H1 (cell line): ENCODE results near the gene STIMATE. TPM values are rescaled to one million over a fixed set of nuclear protein-coding genes. Genes with fewer than 3 reads are reported as not detected.

Source experiments
- CTCF ChIA-PET: fragments of 300-600 bp; sonication (Branson Sonifier 250); formaldehyde crosslinking; loops from one replicate; lab custom pipeline; 2021; ENCODE audit not compliant: partially characterized antibody; lab: Charles Lee
- POLR2A ChIA-PET: fragments of 300-600 bp; sonication (Branson Sonifier 250); formaldehyde crosslinking; loops from one replicate; lab custom pipeline; 2021; ENCODE audit warnings: inconsistent platforms; ENCODE audit not compliant: partially characterized antibody; lab: Charles Lee
- DNase-seq, 2 experiments: peaks; one replicate each; pipeline versions ENCODE4 v3.0.0 to v3.0.0-alpha.2; 2010 to 2022; ENCODE audit warnings: low spot score in 2 of 2, low read depth in 1 of 2, mixed read lengths in 1 of 2
- FAIRE-seq: peaks from 2 replicates; lab custom pipeline; 2011; peaks lifted over from hg19 to GRCh38; lab: Jason Lieb, UNC
- H2AFZ ChIP-seq: 2 replicates; pipeline ENCODE4 v1.8.1; 2012; ENCODE audit warnings: low read length, inconsistent platforms
- H2AK5ac ChIP-seq: 2 replicates; pipeline ENCODE4 v1.6.1; 2013; ENCODE audit warnings: low read depth, low read length
- H2BK120ac ChIP-seq: replicated peaks from 2 replicates; pipeline ENCODE3; 2013; ENCODE audit warnings: low read depth, low read length, inconsistent platforms
- H2BK12ac ChIP-seq: 2 replicates; pipeline ENCODE4 v1.6.1; 2013; ENCODE audit warnings: low read depth, low read length
- H2BK15ac ChIP-seq: 2 replicates; pipeline ENCODE4 v1.6.1; 2013; ENCODE audit warnings: low read length
- H2BK20ac ChIP-seq: 2 replicates; pipeline ENCODE4 v1.6.1; 2013; ENCODE audit warnings: low read length
- H2BK5ac ChIP-seq: 2 replicates; pipeline ENCODE4 v1.6.1; 2013; ENCODE audit warnings: low read depth, low read length
- H3K14ac ChIP-seq: 2 replicates; pipeline ENCODE4 v1.6.1; 2013; ENCODE audit warnings: inconsistent platforms; ENCODE audit not compliant: insufficient read length
- H3K18ac ChIP-seq: 2 replicates; pipeline ENCODE4 v1.6.1; 2013; ENCODE audit warnings: low read length; ENCODE audit errors: extremely low read depth
- H3K23ac ChIP-seq: 2 replicates; pipeline ENCODE4 v1.6.1; 2013; ENCODE audit warnings: inconsistent platforms; ENCODE audit not compliant: insufficient read length
- H3K23me2 ChIP-seq: 2 replicates; pipeline ENCODE4 v1.6.1; 2013; ENCODE audit warnings: low read depth, low read length
- H3K27ac ChIP-seq: 2 replicates; pipeline ENCODE4 v1.6.1; 2011; ENCODE audit warnings: low read depth, low read length, inconsistent platforms
- H3K27me3 ChIP-seq, 4 experiments: replicated peaks in 1 of 4; 1 replicate in 1 of 4; 2 replicates in 3 of 4; pipeline versions ENCODE4 v1.6.1 to v1.8.1; 2011 to 2013; ENCODE audit warnings: low read length in 3 of 4, mild to moderate bottlenecking in 3 of 4, inconsistent platforms in 2 of 4, mixed read lengths in 2 of 4, moderate library complexity in 1 of 4; ENCODE audit not compliant: control insufficient read depth in 3 of 4, insufficient read depth in 3 of 4; ENCODE audit errors: extremely low read depth in 1 of 4
- H3K36me3 ChIP-seq, 4 experiments: 2 replicates each; pipeline versions ENCODE4 v1.6.1 to v1.8.1; 2011 to 2013; ENCODE audit warnings: mild to moderate bottlenecking in 4 of 4, low read length in 3 of 4, moderate library complexity in 2 of 4, control low read depth in 1 of 4, inconsistent platforms in 1 of 4; ENCODE audit not compliant: insufficient read depth in 4 of 4, control insufficient read depth in 2 of 4
- H3K4ac ChIP-seq: replicated peaks from 2 replicates; pipeline ENCODE3; 2013; ENCODE audit warnings: low read length, low read depth, mixed read lengths, inconsistent platforms; ENCODE audit not compliant: insufficient read length
- H3K4me1 ChIP-seq, 4 experiments: replicated peaks in 1 of 4; 1 replicate in 1 of 4; 2 replicates in 3 of 4; pipeline versions ENCODE4 v1.6.1 to v1.8.1; 2011 to 2013; ENCODE audit warnings: low read length in 3 of 4, inconsistent platforms in 2 of 4, mixed read lengths in 1 of 4; ENCODE audit not compliant: insufficient read depth in 4 of 4, control insufficient read depth in 3 of 4
- H3K4me2 ChIP-seq, 2 experiments: 2 replicates each; pipeline versions ENCODE4 v1.6.1 to v1.8.1; 2011 to 2013; ENCODE audit warnings: low read depth in 2 of 2, low read length in 2 of 2, control low read depth in 1 of 2, inconsistent platforms in 1 of 2, mild to moderate bottlenecking in 1 of 2; ENCODE audit not compliant: insufficient read depth in 1 of 2
- H3K4me3 ChIP-seq, 4 experiments: fragments of 200-600, 300-600 bp in 1 of 4; sonication (generic), shearing (Covaris generic), sonication (Bioruptor Twin) in 1 of 4; 2 replicates each; pipeline versions ENCODE4 v1.5.1 to v1.8.1; 2011 to 2016; ENCODE audit warnings: low read length in 4 of 4, low read depth in 3 of 4, control low read depth in 2 of 4, inconsistent platforms in 2 of 4, mild to moderate bottlenecking in 2 of 4, mixed read lengths in 1 of 4, moderate library complexity in 1 of 4; ENCODE audit not compliant: insufficient read depth in 2 of 4; ENCODE audit errors: extremely low read depth in 1 of 4
- H3K56ac ChIP-seq: replicated peaks from 2 replicates; pipeline ENCODE3; 2013; ENCODE audit warnings: low read depth, mild to moderate bottlenecking, mixed read lengths, low read length, inconsistent platforms; ENCODE audit not compliant: insufficient read length
- H3K79me1 ChIP-seq: 2 replicates; pipeline ENCODE4 v1.6.1; 2013; ENCODE audit warnings: low read depth, low read length, control low read depth
- H3K79me2 ChIP-seq, 2 experiments: 2 replicates each; pipeline versions ENCODE4 v1.6.1 to v1.8.1; 2012 to 2013; ENCODE audit warnings: low read length in 2 of 2, mild to moderate bottlenecking in 2 of 2, inconsistent platforms in 1 of 2; ENCODE audit not compliant: insufficient read depth in 2 of 2, control insufficient read depth in 1 of 2
- H3K9ac ChIP-seq, 4 experiments: replicated peaks in 1 of 4; 1 replicate in 1 of 4; 2 replicates in 3 of 4; pipeline versions ENCODE4 v1.6.1 to v1.8.1; 2011 to 2013; ENCODE audit warnings: low read depth in 3 of 4, low read length in 3 of 4, control low read depth in 2 of 4, mild to moderate bottlenecking in 2 of 4, moderate library complexity in 2 of 4, inconsistent platforms in 1 of 4; ENCODE audit errors: extremely low read depth in 1 of 4
- H3K9me3 ChIP-seq, 2 experiments: 2 replicates each; pipeline versions ENCODE4 v1.6.1 to v1.8.1; 2012 to 2013; ENCODE audit warnings: mild to moderate bottlenecking in 2 of 2, moderate library complexity in 2 of 2, control low read depth in 1 of 2, inconsistent platforms in 1 of 2, low read depth in 1 of 2, low read length in 1 of 2, mixed read lengths in 1 of 2; ENCODE audit not compliant: insufficient read depth in 2 of 2
- H4K20me1 ChIP-seq, 2 experiments: replicated peaks in 1 of 2; 2 replicates each; pipeline versions ENCODE3 to v1.8.1; 2011 to 2013; ENCODE audit warnings: inconsistent platforms in 2 of 2, low read length in 2 of 2, mild to moderate bottlenecking in 1 of 2; ENCODE audit not compliant: insufficient read depth in 2 of 2, control insufficient read depth in 1 of 2
- H4K5ac ChIP-seq: 2 replicates; pipeline ENCODE4 v1.6.1; 2013; ENCODE audit warnings: low read length, low read depth, mixed read lengths, inconsistent platforms; ENCODE audit not compliant: insufficient read length
- H4K8ac ChIP-seq: 2 replicates; pipeline ENCODE4 v1.8.0; 2013; ENCODE audit warnings: mild to moderate bottlenecking, moderate library complexity, low read length, inconsistent platforms; ENCODE audit not compliant: insufficient read depth; ENCODE audit errors: extremely low read depth
- H4K91ac ChIP-seq: replicated peaks from 2 replicates; pipeline ENCODE3; 2013; ENCODE audit warnings: low read length, mixed read lengths, inconsistent platforms; ENCODE audit not compliant: insufficient read length
- CHD2 ChIP-seq: IDR thresholded peaks from 2 replicates; pipeline ENCODE4 v1.6.1; 2012; ENCODE audit warnings: low read length, improper control_type of control experiment
- EP300 ChIP-seq, 2 experiments: IDR thresholded peaks; 1 replicate in 1 of 2; 2 replicates in 1 of 2; pipeline ENCODE4 v1.6.1; 2011 to 2012; ENCODE audit warnings: low read depth in 2 of 2, low read length in 2 of 2, mild to moderate bottlenecking in 2 of 2, borderline replicate concordance in 1 of 2, inconsistent platforms in 1 of 2, moderate library complexity in 1 of 2
- FOSL1 ChIP-seq: IDR thresholded peaks from 2 replicates; pipeline ENCODE4 v1.6.1; 2011; ENCODE audit warnings: mild to moderate bottlenecking, low read depth, low read length, moderate library complexity; ENCODE audit not compliant: insufficient read depth
- KDM1A ChIP-seq: fragments of 200-600, 300-600 bp; sonication (generic); IDR thresholded peaks from 2 replicates; pipeline ENCODE4 v1.7.1; 2016; ENCODE audit warnings: mild to moderate bottlenecking, low read length, borderline replicate concordance
- NANOG ChIP-seq: IDR thresholded peaks from 2 replicates; pipeline ENCODE4 v1.6.1; 2011; ENCODE audit warnings: low read length, low read depth, mild to moderate bottlenecking, inconsistent platforms; ENCODE audit not compliant: insufficient read depth, poor library complexity, severe bottlenecking
- NRF1 ChIP-seq: IDR thresholded peaks from 2 replicates; pipeline ENCODE4 v1.6.1; 2011; ENCODE audit warnings: mild to moderate bottlenecking, low read depth, low read length, improper control_type of control experiment
- RXRA ChIP-seq: IDR thresholded peaks from 2 replicates; pipeline ENCODE4 v1.6.1; 2011; ENCODE audit warnings: low read depth, mild to moderate bottlenecking, low read length, moderate library complexity; ENCODE audit not compliant: insufficient read depth
- TAF7 ChIP-seq: optimal IDR thresholded peaks from 2 replicates; pipeline ENCODE3; 2011; ENCODE audit warnings: low read depth, mild to moderate bottlenecking, inconsistent platforms, low read length, moderate library complexity, borderline replicate concordance
- ZNF274 ChIP-seq: IDR thresholded peaks from 2 replicates; pipeline ENCODE4 v1.7.0; 2012; ENCODE audit warnings: low read length, borderline replicate concordance; ENCODE audit errors: extremely low read depth
- WGBS, 2 experiments: shearing (Covaris generic) in 1 of 2; methylation state at CpG; one replicate each; pipeline versions ENCODE4 v1.1.6 to v1.1.7; 2013 to 2015; ENCODE audit warnings: low lambda C conversion rate in 2 of 2, mixed read lengths in 2 of 2, inconsistent platforms in 1 of 2, low coverage in 1 of 2, missing lambda C conversion rate in 1 of 2; ENCODE audit not compliant: insufficient replicate concordance in 2 of 2, insufficient coverage in 1 of 2, insufficient read length in 1 of 2; ENCODE audit errors: extremely low coverage in 1 of 2, missing lambda C conversion rate in 1 of 2; 5-methylcytosine and 5-hydroxymethylcytosine counted together
- polyA plus RNA-seq, 7 experiments: library from polyadenylated mRNA; depleted of rRNA in 3 of 7; stranded (reverse) in 5 of 7; unstranded in 2 of 7; fragments of >200 nt in 5 of 7; fragments of 200-250 nt in 2 of 7; gene quantifications; 1 replicate in 5 of 7; 2 replicates in 1 of 7; 4 replicates in 1 of 7; pipeline versions ENCODE4 v1.2.1 to v1.2.3, GENCODE V29; 2011 to 2013; ENCODE audit warnings: missing spikeins in 2 of 7, mixed read lengths in 2 of 7
- total RNA-seq: library from RNA; stranded (reverse); fragmentation: NEBNext Ultra II Directional; extraction: Animal tissue kit (Norgen Biotek cat#: 25700); gene quantifications from 2 replicates; pipeline ENCODE4 v1.2.1, GENCODE V29; 2021
- TF ChIP-seq, protein P1 (sequence below): IDR thresholded peaks from 2 replicates; pipeline ENCODE4 v1.6.1; 2011; ENCODE audit warnings: low read depth, mild to moderate bottlenecking, low read length; ENCODE audit not compliant: insufficient read depth

The STIMATE gene
- total and polyA plus RNA-seq, 2 of the 8 experiments (the other 6 are each of a cell fraction or from before 2014, with no cell fraction given): 17.5 to 22.1 TPM

DNA sequence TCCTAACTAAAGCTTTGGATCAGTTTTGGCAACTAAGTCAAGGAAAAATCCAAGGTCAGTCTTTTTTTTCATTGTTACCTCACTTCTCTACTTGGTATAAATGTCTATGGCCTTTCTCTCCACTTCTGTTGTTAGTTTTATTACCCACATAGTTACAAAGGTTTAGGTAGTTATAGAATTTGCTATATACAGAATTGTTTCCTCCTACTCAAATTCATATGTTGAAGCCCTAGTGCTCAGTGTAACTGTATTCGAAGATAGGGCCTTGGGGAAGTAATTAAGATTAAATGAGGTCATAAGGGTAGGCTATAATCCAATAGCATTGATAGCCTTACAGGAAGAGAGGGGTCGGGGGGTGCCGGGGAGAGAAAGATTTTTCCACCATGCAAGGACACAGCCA is 19.7 kb upstream of the STIMATE start:
- no peak overlapping the region for H3K27ac ChIP-seq
- H4K8ac ChIP-seq: no peak overlapping the region
- H3K18ac ChIP-seq: no peak overlapping the region
- no peak overlapping the region for H2BK120ac ChIP-seq
- no peak overlapping the region for H2AK5ac ChIP-seq
- no peaks in the 10 kb centered on the region for H3K27me3 ChIP-seq
- peaks cover 0 to 20% (median 10%) of the 10 kb centered on the region in 4 experiments; a peak in 5 of 8 replicates for H3K36me3 ChIP-seq
- FAIRE-seq (no peak), DNase-seq (no peak)
- H3K56ac ChIP-seq: no peak overlapping the region
- no peaks in the 10 kb centered on the region for H3K4me1 ChIP-seq
- H2BK5ac ChIP-seq: no peak overlapping the region
- H3K79me2 ChIP-seq: no peaks in the 10 kb centered on the region
- no peak overlapping the region for H4K5ac ChIP-seq
- no peaks in the 10 kb centered on the region for H3K79me1 ChIP-seq
- H3K4me2 ChIP-seq: no peak overlapping the region
- H2BK12ac ChIP-seq: no peak overlapping the region
- H3K14ac ChIP-seq: no peak overlapping the region
- H2AFZ ChIP-seq: no peak overlapping the region
- no peak overlapping the region for H2BK20ac ChIP-seq
- H3K4me3 ChIP-seq: no peak overlapping the region
- H3K23me2 ChIP-seq: no peaks in the 10 kb centered on the region
- ChIA-PET CTCF (interaction anchor here (0.6 kb wide), 1 partner anchor 18 kb away, joined by 3 read pairs; no protein-coding TSS in a partner anchor), POLR2A (no interaction called here)
- no peak overlapping the region for H4K91ac ChIP-seq
- no peak overlapping the region for H3K4ac ChIP-seq
- H3K9ac ChIP-seq: no peak overlapping the region
- no peak overlapping the region for H2BK15ac ChIP-seq
- peaks cover 0 to 3% of the 10 kb centered on the region in 2 experiments for H4K20me1 ChIP-seq
- TF ChIP-seq TAF7: no peak
- no peak for TF ChIP-seq KDM1A
- no peak for TF ChIP-seq EP300 (IDR thresholded peaks at IDR 0.05; ENCODE audit: borderline replicate concordance in 1 of 2, low read depth in 2 of 2, low read length in 2 of 2)
- TF ChIP-seq, protein P1, sequence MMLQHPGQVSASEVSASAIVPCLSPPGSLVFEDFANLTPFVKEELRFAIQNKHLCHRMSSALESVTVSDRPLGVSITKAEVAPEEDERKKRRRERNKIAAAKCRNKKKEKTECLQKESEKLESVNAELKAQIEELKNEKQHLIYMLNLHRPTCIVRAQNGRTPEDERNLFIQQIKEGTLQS: no peak
- no peak for TF ChIP-seq ZNF274
- TF ChIP-seq NRF1: no peak
- no peak for TF ChIP-seq CHD2
- TF ChIP-seq NANOG: no peak
- no peak for TF ChIP-seq RXRA
- no peak for TF ChIP-seq FOSL1
- 85% methylated on average over 3 of the region's 3 CpGs; no CpG with 5 or more reads in 1 of the 2 experiments for WGBS, 2 experiments
- H3K9me3 ChIP-seq: no peaks in the 10 kb centered on the region
- no peak overlapping the region for H3K23ac ChIP-seq
